ENCODE data around the gene SLC32A1.

DNA sequence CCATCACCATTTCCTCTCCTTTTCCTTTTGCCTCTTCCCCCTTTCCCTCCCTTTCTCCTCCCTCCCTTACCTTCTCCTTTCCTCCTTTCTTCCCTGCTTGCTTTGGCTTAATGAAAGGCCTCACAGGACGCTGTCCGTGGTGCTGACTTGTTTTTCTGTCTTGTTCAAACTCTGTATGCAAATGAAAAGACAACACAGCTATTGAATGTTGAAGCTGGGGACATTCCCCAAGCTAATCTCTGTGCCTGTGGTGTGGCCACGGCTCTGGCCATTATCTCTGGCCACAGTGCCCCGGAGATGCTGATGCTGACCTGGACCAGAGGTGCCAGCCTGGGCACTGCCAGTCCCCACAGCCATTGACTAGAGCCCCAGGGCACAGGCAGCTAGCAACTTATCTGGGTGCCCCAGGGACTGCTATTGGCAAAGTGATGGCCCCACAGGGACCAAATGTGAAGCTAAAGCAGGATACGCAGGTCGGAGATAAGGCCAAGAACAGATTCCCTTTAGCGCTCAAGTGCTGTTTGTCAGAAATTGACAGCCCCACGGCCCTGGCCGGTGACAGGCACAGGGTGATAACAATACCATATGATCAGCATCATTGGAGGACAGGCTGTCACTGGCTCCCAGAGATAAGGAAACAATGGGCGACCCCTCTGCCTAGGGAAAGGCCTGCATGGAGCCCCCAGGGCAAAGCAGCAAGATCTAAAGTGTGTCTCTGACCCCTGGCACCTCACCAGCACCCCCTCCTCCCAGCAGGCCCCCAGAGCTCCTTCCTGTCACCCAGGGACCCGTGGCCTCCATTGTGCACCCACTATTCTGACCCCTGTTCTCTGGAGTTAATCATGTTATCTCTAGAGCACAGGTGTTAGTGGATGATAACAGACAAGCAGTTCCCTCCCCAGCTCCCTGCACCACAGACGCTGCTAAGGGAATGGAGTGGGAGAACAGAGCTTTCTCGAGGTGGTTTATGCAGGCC, 31.6 kb upstream of the SLC32A1 start:
- TF ChIP-seq, protein P1, sequence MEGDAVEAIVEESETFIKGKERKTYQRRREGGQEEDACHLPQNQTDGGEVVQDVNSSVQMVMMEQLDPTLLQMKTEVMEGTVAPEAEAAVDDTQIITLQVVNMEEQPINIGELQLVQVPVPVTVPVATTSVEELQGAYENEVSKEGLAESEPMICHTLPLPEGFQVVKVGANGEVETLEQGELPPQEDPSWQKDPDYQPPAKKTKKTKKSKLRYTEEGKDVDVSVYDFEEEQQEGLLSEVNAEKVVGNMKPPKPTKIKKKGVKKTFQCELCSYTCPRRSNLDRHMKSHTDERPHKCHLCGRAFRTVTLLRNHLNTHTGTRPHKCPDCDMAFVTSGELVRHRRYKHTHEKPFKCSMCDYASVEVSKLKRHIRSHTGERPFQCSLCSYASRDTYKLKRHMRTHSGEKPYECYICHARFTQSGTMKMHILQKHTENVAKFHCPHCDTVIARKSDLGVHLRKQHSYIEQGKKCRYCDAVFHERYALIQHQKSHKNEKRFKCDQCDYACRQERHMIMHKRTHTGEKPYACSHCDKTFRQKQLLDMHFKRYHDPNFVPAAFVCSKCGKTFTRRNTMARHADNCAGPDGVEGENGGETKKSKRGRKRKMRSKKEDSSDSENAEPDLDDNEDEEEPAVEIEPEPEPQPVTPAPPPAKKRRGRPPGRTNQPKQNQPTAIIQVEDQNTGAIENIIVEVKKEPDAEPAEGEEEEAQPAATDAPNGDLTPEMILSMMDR (IDR thresholded peaks at IDR 0.05): no peak
- no peak for TF ChIP-seq POLR2A (IDR thresholded peaks at IDR 0.05)
